ENCODE results near the gene DTX1.

The DTX1 gene

GRCh38 chr12:113134521-113134951 lies 78.0 kb downstream of the DTX1 start:
- TF ChIP-seq SCRT2 (tag by site-specific recombination; IDR thresholded peaks at IDR 0.05) (peak; percentile 65; the same call in 1 of the 2 replicates), ZNF776 (tag by site-specific recombination; IDR thresholded peaks at IDR 0.05; ENCODE audit: borderline replicate concordance) (no peak), ZNF280C (tag by site-specific recombination; IDR thresholded peaks at IDR 0.05) (no peak), TCF7L2 (IDR thresholded peaks at IDR 0.05; ENCODE audit: borderline replicate concordance, low read depth, low read length) (no peak), ZNF830 (tag by site-specific recombination; IDR thresholded peaks at IDR 0.05; ENCODE audit: low read depth) (no peak), ZNF274 (IDR thresholded peaks at IDR 0.05; ENCODE audit: low read length) (no peak), ZNF274 (tag by site-specific recombination; IDR thresholded peaks at IDR 0.05; ENCODE audit: borderline replicate concordance) (no peak), GLIS1 (tag by site-specific recombination; IDR thresholded peaks at IDR 0.05) (0 out of 2 replicates have a peak, but pooled peaks have one; percentile 17)
- no peak overlapping the region for H3K27ac ChIP-seq (ENCODE audit: extremely low read depth, low read depth, low read length)
- H3K36me3 ChIP-seq (ENCODE audit: control insufficient read depth in 2 of 2, insufficient read depth in 1 of 2, low read length in 2 of 2) = no peaks in the 10 kb centered on the region
- ChIA-PET POLR2A (interaction anchor here (2.0 kb wide), 1 partner anchor 18 kb away, joined by 5 read pairs; no protein-coding TSS in a partner anchor), CTCF (interaction anchor here (0.6 to 2.6 kb wide), 7 partner anchors 8 to 88 kb away, joined by 3 to 9 read pairs (median 3); partner anchors contain the start of gene CFAP73)
- H3K9me3 ChIP-seq (ENCODE audit: control insufficient read depth, insufficient read depth, low read depth, low read length) = no peaks in the 10 kb centered on the region
- H3K4me3 ChIP-seq (ENCODE audit: low read depth, low read length) = no peak overlapping the region
- H3K4me1 ChIP-seq (ENCODE audit: control insufficient read depth, insufficient read depth, low read length) = peaks cover 6% of the 10 kb centered on the region; the same call in 1 of the 2 replicates

- H3K27ac ChIP-seq (ENCODE audit: extremely low read depth, low read depth, low read length) = no peak within 1 kb of the TSS
- peaks cover 6% of the 10 kb centered on the region; the same call in 1 of the 2 replicates for H3K4me1 ChIP-seq (ENCODE audit: control insufficient read depth, insufficient read depth, low read length)
- no peaks in the 10 kb centered on the region for H3K36me3 ChIP-seq (ENCODE audit: control insufficient read depth in 2 of 2, insufficient read depth in 1 of 2, low read length in 2 of 2)
- no peaks in the 10 kb centered on the region for H3K9me3 ChIP-seq (ENCODE audit: control insufficient read depth, insufficient read depth, low read depth, low read length)
- POLR2A ChIA-PET = interaction anchor here (2.0 kb wide), 1 partner anchor 17 kb away, joined by 5 read pairs; no protein-coding TSS in a partner anchor
- peak within 1 kb of the TSS; percentile 23 for H3K4me3 ChIP-seq (ENCODE audit: low read depth, low read length)
- CTCF ChIA-PET = interaction anchor here (0.6 to 2.6 kb wide), 9 partner anchors 7 to 475 kb away, joined by 3 to 9 read pairs (median 3); partner anchors contain the start of gene CFAP73
- TF ChIP-seq RBAK (tag by site-specific recombination; IDR thresholded peaks at IDR 0.05) (no peak), AEBP2 (tag by site-specific recombination; IDR thresholded peaks at IDR 0.05; ENCODE audit: borderline replicate concordance) (no peak), ZNF830 (tag by site-specific recombination; IDR thresholded peaks at IDR 0.05; ENCODE audit: low read depth) (no peak), GLIS2 (tag by site-specific recombination; IDR thresholded peaks at IDR 0.05) (peak; percentile 75), ZNF837 (tag by site-specific recombination; IDR thresholded peaks at IDR 0.05) (no peak), ZBTB26 (tag by site-specific recombination; optimal IDR thresholded peaks at IDR 0.05) (peak; percentile 34), ZNF514 (tag by site-specific recombination; IDR thresholded peaks at IDR 0.05) (no peak), ZNF398 (tag by site-specific recombination; IDR thresholded peaks at IDR 0.05) (no peak), ZNF24 (tag by site-specific recombination; IDR thresholded peaks at IDR 0.05) (no peak), BCL6B (tag by site-specific recombination; IDR thresholded peaks at IDR 0.05) (no peak), ZNF610 (tag by site-specific recombination; IDR thresholded peaks at IDR 0.05; ENCODE audit: borderline replicate concordance) (no peak), HIC1 (tag by site-specific recombination; IDR thresholded peaks at IDR 0.05) (peak; percentile 60; the same call in 1 of the 2 replicates)
These were observed 78.9 kb downstream of the DTX1 start, which contains the start of gene RASAL1 for GRCh38 chr12:113135178-113136127. Gene RASAL1 (minus strand): TSS chr12:113135761. CDS start chr12:113135462, 299 bp downstream.

All from HEK293 (cell line).